Measurements from ENCODE around the gene FAM170B. TPM values are rescaled to one million over a fixed set of nuclear protein-coding genes. Genes with fewer than 3 reads are reported as not detected.

FAM170B gene
- total RNA-seq, 1 experiment from 2014 or later, result not detected

- Histone ChIP-seq H3K9me2 (replicated peaks; ENCODE audit: low read length) (no peaks in the 10 kb centered on the region), H3K4me2 (ENCODE audit: low read length) (no peak overlapping the region), H3K36me3 (ENCODE audit: low read depth, low read length) (no peaks in the 10 kb centered on the region), H3K4me1 (ENCODE audit: insufficient read depth, low read length) (peaks cover 15% of the 10 kb centered on the region), H3K9ac (ENCODE audit: low read length) (no peak overlapping the region), H3K4me3 (ENCODE audit: low read length) (no peak overlapping the region), H3K9me3 (ENCODE audit: low read length) (no peaks in the 10 kb centered on the region), H3K79me2 (ENCODE audit: low read length) (no peaks in the 10 kb centered on the region), H3F3A (ENCODE audit: low read length, unreplicated experiment) (no peaks in the 10 kb centered on the region), H3K27me3 (ENCODE audit: low read length) (peaks cover 25% of the 10 kb centered on the region; the same call in 1 of the 2 replicates), H3K27ac (ENCODE audit: low read length) (no peak overlapping the region), H2AFZ (ENCODE audit: low read length) (no peak overlapping the region), H4K20me1 (ENCODE audit: low read length) (no peaks in the 10 kb centered on the region)
- no TSS peak for BruUV-seq (replicated peaks)
- ATAC-seq, result no peak
- intact Hi-C loops (cut with micrococcal nuclease), result no loop called here
- CTCF ChIA-PET, result no interaction called here
- TF ChIP-seq EZH2phosphoT487 (IDR thresholded peaks at IDR 0.05; ENCODE audit: borderline replicate concordance, low read length), result no peak
- POLR2A ChIA-PET (ENCODE audit: unreplicated experiment), result no interaction called here
- no peak for DNase-seq
Measured at GRCh38 chr10:49144058-49144720, 10.4 kb upstream of the FAM170B start.

GRCh38 chr10:49143249-49143648 is 9.4 kb upstream of the FAM170B start:
- no peaks in the 10 kb centered on the region for H3K9me3 ChIP-seq (ENCODE audit: low read length)
- no peak overlapping the region for H2AFZ ChIP-seq (ENCODE audit: low read length)
- no peaks in the 10 kb centered on the region for H3K79me2 ChIP-seq (ENCODE audit: low read length)
- TF ChIP-seq EZH2 (IDR thresholded peaks at IDR 0.05; ENCODE audit: low read length, unreplicated experiment) (no peak), CTCF (conservative IDR thresholded peaks at IDR 0.05; ENCODE audit: low read depth, low read length) (no peak), EZH2phosphoT487 (IDR thresholded peaks at IDR 0.05; ENCODE audit: borderline replicate concordance, low read length) (no peak)
- POLR2A ChIA-PET (ENCODE audit: unreplicated experiment), result no interaction called here
- CTCF ChIA-PET, result interaction anchor here (0.5 kb wide), 1 partner anchor 487 kb away, joined by 7 read pairs; no protein-coding TSS in a partner anchor
- intact Hi-C loops (cut with micrococcal nuclease), result no loop called here
- H3K9ac ChIP-seq (ENCODE audit: low read length), result no peak overlapping the region
- no peaks in the 10 kb centered on the region for H3K9me2 ChIP-seq (replicated peaks; ENCODE audit: low read length)
- no peak for DNase-seq
- no peak overlapping the region for H3K4me2 ChIP-seq (ENCODE audit: low read length)
- peaks cover 22% of the 10 kb centered on the region; the same call in 1 of the 2 replicates for H3K27me3 ChIP-seq (ENCODE audit: low read length)
- ATAC-seq, result no peak
- H4K20me1 ChIP-seq (ENCODE audit: low read length), result no peaks in the 10 kb centered on the region
- H3K4me3 ChIP-seq (ENCODE audit: low read length), result no peak overlapping the region
- no peak overlapping the region for H3K27ac ChIP-seq (ENCODE audit: low read length)
- no TSS peak for BruUV-seq (replicated peaks)
- peaks cover 20% of the 10 kb centered on the region for H3K4me1 ChIP-seq (ENCODE audit: insufficient read depth, low read length)
- H3K36me3 ChIP-seq (ENCODE audit: low read depth, low read length), result no peaks in the 10 kb centered on the region
- no peaks in the 10 kb centered on the region for H3F3A ChIP-seq (ENCODE audit: low read length, unreplicated experiment)

GRCh38 chr10:49141541-49142332 is 7.9 kb upstream of the FAM170B start:
- H3K27ac ChIP-seq (ENCODE audit: low read length), result no peak overlapping the region
- H2AFZ ChIP-seq (ENCODE audit: low read length), result no peak overlapping the region
- ChIA-PET POLR2A (ENCODE audit: unreplicated experiment) (no interaction called here), CTCF (no interaction called here)
- DNase-seq (no peak), ATAC-seq (no peak)
- no peak overlapping the region for H3K4me2 ChIP-seq (ENCODE audit: low read length)
- no peak for TF ChIP-seq EZH2 (IDR thresholded peaks at IDR 0.05; ENCODE audit: low read length, unreplicated experiment)
- no peak for TF ChIP-seq CTCF (conservative IDR thresholded peaks at IDR 0.05; ENCODE audit: low read depth, low read length)
- TF ChIP-seq EZH2phosphoT487 (IDR thresholded peaks at IDR 0.05; ENCODE audit: borderline replicate concordance, low read length), result no peak
- peaks cover 20% of the 10 kb centered on the region for H3K4me1 ChIP-seq (ENCODE audit: insufficient read depth, low read length)
- H3K36me3 ChIP-seq (ENCODE audit: low read depth, low read length), result no peaks in the 10 kb centered on the region
- H3K9me2 ChIP-seq (replicated peaks; ENCODE audit: low read length), result no peaks in the 10 kb centered on the region
- H4K20me1 ChIP-seq (ENCODE audit: low read length), result no peaks in the 10 kb centered on the region
- intact Hi-C loops (cut with micrococcal nuclease), result no loop called here
- no peak overlapping the region for H3K9ac ChIP-seq (ENCODE audit: low read length)
- H3K79me2 ChIP-seq (ENCODE audit: low read length), result no peaks in the 10 kb centered on the region
- no peak overlapping the region for H3K4me3 ChIP-seq (ENCODE audit: low read length)
- H3F3A ChIP-seq (ENCODE audit: low read length, unreplicated experiment), result no peaks in the 10 kb centered on the region
- no TSS peak for BruUV-seq (replicated peaks)
- H3K27me3 ChIP-seq (ENCODE audit: low read length), result peaks cover 29% of the 10 kb centered on the region; the same call in 1 of the 2 replicates
- H3K9me3 ChIP-seq (ENCODE audit: low read length), result no peaks in the 10 kb centered on the region

Measured in PC-3 (cell line).